ENCODE data around the gene TNFSF11.

Gene TNFSF11

GRCh38 chr13:42574011-42574410 is at the start of gene TNFSF11:
TNFSF11 (plus strand) TSS chr13:42574152; CDS start chr13:42574304, 152 bp downstream.
- Histone ChIP-seq H3K36me3 (ENCODE audit: control insufficient read depth, insufficient read depth, low read length) (no peaks in the 10 kb centered on the region), H3K4me1 (ENCODE audit: control insufficient read depth, insufficient read depth, low read length) (peaks cover 4% of the 10 kb centered on the region), H3K4me3 (ENCODE audit: low read length) (peak within 1 kb of the TSS; percentile 40; the same call in 1 of the 2 replicates), H3K27ac (ENCODE audit: low read length) (no peak within 1 kb of the TSS), H3K27me3 (ENCODE audit: control insufficient read depth, insufficient read depth, low read length) (no peaks in the 10 kb centered on the region), H3K9me3 (ENCODE audit: control insufficient read depth, insufficient read depth, low read length) (no peaks in the 10 kb centered on the region; the same call in 1 of the 2 replicates)
- no peak for DNase-seq (ENCODE audit: low read depth, low spot score)
- no CpG with 5 or more reads among the region's 39 CpGs for WGBS (ENCODE audit: insufficient coverage, insufficient read length)

GRCh38 chr13:42524487-42525034 is 49.4 kb upstream of the TNFSF11 start:
- Histone ChIP-seq H3K9me3 (ENCODE audit: control insufficient read depth, insufficient read depth, low read length) (no peaks in the 10 kb centered on the region), H3K4me1 (ENCODE audit: control insufficient read depth, insufficient read depth, low read length) (no peaks in the 10 kb centered on the region), H3K27ac (ENCODE audit: low read length) (no peak overlapping the region), H3K36me3 (ENCODE audit: control insufficient read depth, insufficient read depth, low read length) (no peaks in the 10 kb centered on the region), H3K27me3 (ENCODE audit: control insufficient read depth, insufficient read depth, low read length) (no peaks in the 10 kb centered on the region), H3K4me3 (ENCODE audit: low read length) (no peak overlapping the region)
- no peak for DNase-seq (ENCODE audit: low read depth, low spot score)
- no CpG with 5 or more reads among the region's 3 CpGs for WGBS (ENCODE audit: insufficient coverage, insufficient read length)

- DNase-seq (ENCODE audit: low read depth, low spot score) = no peak
- Histone ChIP-seq H3K27me3 (ENCODE audit: control insufficient read depth, insufficient read depth, low read length) (no peaks in the 10 kb centered on the region), H3K36me3 (ENCODE audit: control insufficient read depth, insufficient read depth, low read length) (no peaks in the 10 kb centered on the region), H3K27ac (ENCODE audit: low read length) (no peak overlapping the region), H3K4me1 (ENCODE audit: control insufficient read depth, insufficient read depth, low read length) (no peaks in the 10 kb centered on the region), H3K4me3 (ENCODE audit: low read length) (no peak overlapping the region), H3K9me3 (ENCODE audit: control insufficient read depth, insufficient read depth, low read length) (no peaks in the 10 kb centered on the region)
- WGBS (ENCODE audit: insufficient coverage, insufficient read length) = no CpG with 5 or more reads among the region's 2 CpGs
Observed at GRCh38 chr13:42525035-42525504, 48.9 kb upstream of the TNFSF11 start.

- no peak overlapping the region for H3K27ac ChIP-seq (ENCODE audit: low read length)
- H3K27me3 ChIP-seq (ENCODE audit: control insufficient read depth, insufficient read depth, low read length) = no peaks in the 10 kb centered on the region
- H3K4me1 ChIP-seq (ENCODE audit: control insufficient read depth, insufficient read depth, low read length) = no peaks in the 10 kb centered on the region
- no CpG with 5 or more reads among the region's 3 CpGs for WGBS (ENCODE audit: insufficient coverage, insufficient read length)
- no peak overlapping the region for H3K4me3 ChIP-seq (ENCODE audit: low read length)
- H3K36me3 ChIP-seq (ENCODE audit: control insufficient read depth, insufficient read depth, low read length) = no peaks in the 10 kb centered on the region
- no peaks in the 10 kb centered on the region for H3K9me3 ChIP-seq (ENCODE audit: control insufficient read depth, insufficient read depth, low read length)
- DNase-seq (ENCODE audit: low read depth, low spot score) = no peak
Observed at GRCh38 chr13:42526276-42526675, 47.7 kb upstream of the TNFSF11 start.

GRCh38 chr13:42526804-42527203 is 47.1 kb upstream of the TNFSF11 start:
- no CpG with 5 or more reads among the region's 3 CpGs for WGBS (ENCODE audit: insufficient coverage, insufficient read length)
- no peak overlapping the region for H3K27ac ChIP-seq (ENCODE audit: low read length)
- no peaks in the 10 kb centered on the region for H3K9me3 ChIP-seq (ENCODE audit: control insufficient read depth, insufficient read depth, low read length)
- no peak for DNase-seq (ENCODE audit: low read depth, low spot score)
- H3K36me3 ChIP-seq (ENCODE audit: control insufficient read depth, insufficient read depth, low read length) = no peaks in the 10 kb centered on the region
- no peaks in the 10 kb centered on the region for H3K4me1 ChIP-seq (ENCODE audit: control insufficient read depth, insufficient read depth, low read length)
- H3K4me3 ChIP-seq (ENCODE audit: low read length) = no peak overlapping the region
- no peaks in the 10 kb centered on the region for H3K27me3 ChIP-seq (ENCODE audit: control insufficient read depth, insufficient read depth, low read length)

GRCh38 chr13:42532561-42533335 is 41.2 kb upstream of the TNFSF11 start:
- Histone ChIP-seq H3K9me3 (ENCODE audit: control insufficient read depth, insufficient read depth, low read length) (no peaks in the 10 kb centered on the region), H3K4me1 (ENCODE audit: control insufficient read depth, insufficient read depth, low read length) (no peaks in the 10 kb centered on the region), H3K4me3 (ENCODE audit: low read length) (no peak overlapping the region), H3K27me3 (ENCODE audit: control insufficient read depth, insufficient read depth, low read length) (no peaks in the 10 kb centered on the region), H3K36me3 (ENCODE audit: control insufficient read depth, insufficient read depth, low read length) (no peaks in the 10 kb centered on the region), H3K27ac (ENCODE audit: low read length) (no peak overlapping the region)
- DNase-seq (ENCODE audit: low read depth, low spot score) = no peak
- WGBS (ENCODE audit: insufficient coverage, insufficient read length) = no CpG with 5 or more reads among the region's 4 CpGs

- WGBS (ENCODE audit: insufficient coverage, insufficient read length) = no CpG with 5 or more reads among the region's 1 CpG
- Histone ChIP-seq H3K27ac (ENCODE audit: low read length) (no peak overlapping the region), H3K9me3 (ENCODE audit: control insufficient read depth, insufficient read depth, low read length) (no peaks in the 10 kb centered on the region), H3K4me1 (ENCODE audit: control insufficient read depth, insufficient read depth, low read length) (no peaks in the 10 kb centered on the region), H3K4me3 (ENCODE audit: low read length) (no peak overlapping the region), H3K27me3 (ENCODE audit: control insufficient read depth, insufficient read depth, low read length) (no peaks in the 10 kb centered on the region), H3K36me3 (ENCODE audit: control insufficient read depth, insufficient read depth, low read length) (no peaks in the 10 kb centered on the region)
- DNase-seq (ENCODE audit: low read depth, low spot score) = no peak
Observed at GRCh38 chr13:42533336-42533591, 40.7 kb upstream of the TNFSF11 start.

- Histone ChIP-seq H3K27ac (ENCODE audit: low read length) (no peak overlapping the region), H3K4me3 (ENCODE audit: low read length) (no peak overlapping the region), H3K4me1 (ENCODE audit: control insufficient read depth, insufficient read depth, low read length) (no peaks in the 10 kb centered on the region), H3K9me3 (ENCODE audit: control insufficient read depth, insufficient read depth, low read length) (no peaks in the 10 kb centered on the region), H3K36me3 (ENCODE audit: control insufficient read depth, insufficient read depth, low read length) (no peaks in the 10 kb centered on the region), H3K27me3 (ENCODE audit: control insufficient read depth, insufficient read depth, low read length) (no peaks in the 10 kb centered on the region)
- DNase-seq (ENCODE audit: low read depth, low spot score) = no peak
- WGBS (ENCODE audit: insufficient coverage, insufficient read length) = no CpG with 5 or more reads among the region's 1 CpG
Observed at GRCh38 chr13:42534785-42535184, 39.2 kb upstream of the TNFSF11 start.

GRCh38 chr13:42538996-42539395 is 35.0 kb upstream of the TNFSF11 start:
- no peak overlapping the region for H3K4me3 ChIP-seq (ENCODE audit: low read length)
- H3K4me1 ChIP-seq (ENCODE audit: control insufficient read depth, insufficient read depth, low read length) = no peaks in the 10 kb centered on the region
- WGBS (ENCODE audit: insufficient coverage, insufficient read length) = no CpG with 5 or more reads among the region's 2 CpGs

GRCh38 chr13:42539670-42540069 is 34.3 kb upstream of the TNFSF11 start:
- H3K27ac ChIP-seq (ENCODE audit: low read length) = no peak overlapping the region
- no peaks in the 10 kb centered on the region for H3K4me1 ChIP-seq (ENCODE audit: control insufficient read depth, insufficient read depth, low read length)
- WGBS (ENCODE audit: insufficient coverage, insufficient read length) = no CpG with 5 or more reads among the region's 7 CpGs
- no peaks in the 10 kb centered on the region for H3K9me3 ChIP-seq (ENCODE audit: control insufficient read depth, insufficient read depth, low read length)
- no peak overlapping the region for H3K4me3 ChIP-seq (ENCODE audit: low read length)
- H3K36me3 ChIP-seq (ENCODE audit: control insufficient read depth, insufficient read depth, low read length) = no peaks in the 10 kb centered on the region
- no peaks in the 10 kb centered on the region for H3K27me3 ChIP-seq (ENCODE audit: control insufficient read depth, insufficient read depth, low read length)
- no peak for DNase-seq (ENCODE audit: low read depth, low spot score)

More at GRCh38 chr13:42538996-42539395, 35.0 kb upstream of the TNFSF11 start:
- no peaks in the 10 kb centered on the region for H3K36me3 ChIP-seq (ENCODE audit: control insufficient read depth, insufficient read depth, low read length)
- no peak overlapping the region for H3K27ac ChIP-seq (ENCODE audit: low read length)
- no peak for DNase-seq (ENCODE audit: low read depth, low spot score)
- H3K27me3 ChIP-seq (ENCODE audit: control insufficient read depth, insufficient read depth, low read length) = no peaks in the 10 kb centered on the region
- no peaks in the 10 kb centered on the region for H3K9me3 ChIP-seq (ENCODE audit: control insufficient read depth, insufficient read depth, low read length)

Measured in iPS DF 6.9 (cell line).